SK-N-SH treated with all-trans-retinoic acid at 6 μM for 48 hours (cell line): ENCODE measurements around the gene ABHD2.

Experiments used
- OSR1 ChIP-seq: fragments of 250-450 bp; sonication (Bioruptor Pico); IDR thresholded peaks from 2 replicates; pipeline ENCODE4 v1.8.0; 2022; ENCODE audit warnings: moderate library complexity, mild to moderate bottlenecking, inconsistent platforms
- PATZ1 ChIP-seq: fragments of 250-450 bp; sonication (Bioruptor Pico); IDR thresholded peaks from 2 replicates; pipeline ENCODE4 v1.8.0; 2020; ENCODE audit warnings: mild to moderate bottlenecking, moderate library complexity, borderline replicate concordance
- PPARA ChIP-seq: fragments of 250-450 bp; sonication (Bioruptor Pico); IDR thresholded peaks from 2 replicates; pipeline ENCODE4 v1.5.0; 2020; ENCODE audit warnings: mild to moderate bottlenecking, borderline replicate concordance
- RARB ChIP-seq: fragments of 250-450 bp; sonication (Bioruptor Pico); IDR thresholded peaks from 2 replicates; pipeline ENCODE4 v1.8.0; 2021; ENCODE audit warnings: mild to moderate bottlenecking, moderate library complexity
- ZC3H10 ChIP-seq: fragments of 250-450 bp; sonication (Bioruptor Pico); IDR thresholded peaks from 2 replicates; pipeline ENCODE4 v1.5.1; 2021; ENCODE audit warnings: mild to moderate bottlenecking, moderate library complexity
- ZFP3 ChIP-seq: fragments of 250-450 bp; sonication (Bioruptor Pico); IDR thresholded peaks from 2 replicates; pipeline ENCODE4 v1.5.0; 2020; ENCODE audit warnings: mild to moderate bottlenecking, moderate library complexity
- ZFP30 ChIP-seq: fragments of 450-650 bp; formaldehyde crosslinking; IDR thresholded peaks from 2 replicates; pipeline ENCODE4 v1.5.0; 2022; ENCODE audit warnings: mild to moderate bottlenecking, moderate library complexity
- ZNF70 ChIP-seq: fragments of 450-650 bp; formaldehyde crosslinking; IDR thresholded peaks from 2 replicates; pipeline ENCODE4 v1.5.0; 2020; ENCODE audit warnings: mild to moderate bottlenecking, moderate library complexity

- TF ChIP-seq RARB, result no peak
- TF ChIP-seq ZFP3 (CRISPR knock-in tag), result no peak
- TF ChIP-seq ZC3H10 (CRISPR knock-in tag), result no peak
- no peak for TF ChIP-seq ZNF70 (CRISPR knock-in tag)
- TF ChIP-seq PPARA (CRISPR knock-in tag), result no peak
- no peak for TF ChIP-seq OSR1 (CRISPR knock-in tag)
- no peak for TF ChIP-seq ZFP30 (CRISPR knock-in tag)
- no peak for TF ChIP-seq PATZ1 (CRISPR knock-in tag)
Measured at GRCh38 chr15:89164712-89165211, 76.5 kb downstream of the ABHD2 start.
